ENCODE data around the gene USP33. TPM values are rescaled to one million over a fixed set of nuclear protein-coding genes. Genes with fewer than 3 reads are reported as not detected.
A peak's percentile ranks its signal among the peaks of the same experiment; 100 is the strongest.
"Not testable (repeated sequence)": the region's sequence is repeated elsewhere in the genome, so short reads cannot be mapped to it uniquely, and the experiment has no call there.

The USP33 gene
- total and polyA plus RNA-seq, 8 donors, result 17.3 to 174 (median 61.2) TPM

GRCh38 chr1:77682460-77683159 lies 77.0 kb downstream of the USP33 start, which contains the start of gene ZZZ3:
TSS of gene ZZZ3 (minus strand) at chr1:77682658. CDS start at chr1:77633354, 49,304 bp downstream.
- no peaks in the 10 kb centered on the region for H3K9me3 ChIP-seq
- TF ChIP-seq CTCF (IDR thresholded peaks at IDR 0.05) (no peak), POLR2AphosphoS5 (IDR thresholded peaks at IDR 0.05) (peak in 2 of 3 donors; percentile 13 to 54)
- intact Hi-C loops (cut with DNase I; ENCODE audit: low total_unique reads), result no loop called here
- H3K4me3 ChIP-seq, result peak within 1 kb of the TSS; percentile 83 to 91 (median 88)
- no peaks in the 10 kb centered on the region for H3K36me3 ChIP-seq
- H3K4me1 ChIP-seq, result peaks cover 17 to 58% (median 45%) of the 10 kb centered on the region in 4 donors
- peak within 1 kb of the TSS; percentile 91 to 99 (median 96) for H3K27ac ChIP-seq
- WGBS, 5 donors, result 0 to 1% (median 0%) methylated on average over 42 to 56 of the region's 56 CpGs
- H3K27me3 ChIP-seq, result no peaks in the 10 kb centered on the region
- DNase-seq, result peak; percentile 92 to 98

GRCh38 chr1:77680173-77680572 lies 79.5 kb downstream of the USP33 start:
- Histone ChIP-seq H3K4me1 (peaks cover 17 to 73% (median 55%) of the 10 kb centered on the region in 4 donors), H3K36me3 (no peaks in the 10 kb centered on the region), H3K27me3 (no peaks in the 10 kb centered on the region), H3K4me3 (no peak overlapping the region), H3K9me3 (no peaks in the 10 kb centered on the region), H3K27ac (no peak overlapping the region)
- intact Hi-C loops (cut with DNase I; ENCODE audit: low total_unique reads), result no loop called here
- TF ChIP-seq CTCF (IDR thresholded peaks at IDR 0.05), result no peak
- no peak for TF ChIP-seq EP300 (IDR thresholded peaks at IDR 0.05)
- no peak for TF ChIP-seq POLR2AphosphoS5 (IDR thresholded peaks at IDR 0.05)
- TF ChIP-seq POLR2A (IDR thresholded peaks at IDR 0.05), result no peak
- DNase-seq, result no peak
- WGBS, 5 donors, result 69 to 80% (median 74%) methylated on average over 2 of the region's 2 CpGs

GRCh38 chr1:77678660-77679610 lies 80.7 kb downstream of the USP33 start:
- WGBS, 5 donors, result 67 to 76% (median 70%) methylated on average over 5 of the region's 5 CpGs
- intact Hi-C loops (cut with DNase I; ENCODE audit: low total_unique reads), result no loop called here
- Histone ChIP-seq H3K4me1 (peaks cover 13 to 76% (median 54%) of the 10 kb centered on the region in 4 donors), H3K4me3 (no peak overlapping the region), H3K27me3 (no peaks in the 10 kb centered on the region), H3K36me3 (peaks cover 0 to 6% (median 0%) of the 10 kb centered on the region in 4 donors), H3K27ac (peak overlapping the region in 1 of 5 donors; percentile 5), H3K9me3 (no peaks in the 10 kb centered on the region)
- DNase-seq, result no peak
- TF ChIP-seq EP300 (IDR thresholded peaks at IDR 0.05), result no peak

- H3K27ac ChIP-seq; H3K9me3 ChIP-seq; H3K36me3 ChIP-seq; H3K4me3 ChIP-seq; DNase-seq; H3K27me3 ChIP-seq; intact Hi-C loops (cut with DNase I; ENCODE audit: low total_unique reads): not testable (repeated sequence)
- 86 to 96% (median 93%) methylated on average over 3 of the region's 3 CpGs for WGBS, 5 donors
- H3K4me1 ChIP-seq, result peaks cover 12 to 89% (median 47%) of the 10 kb centered on the region in 4 donors
These were observed 84.8 kb downstream of the USP33 start for GRCh38 chr1:77674807-77675206.

- Histone ChIP-seq H3K4me3 (no peak overlapping the region), H3K27me3 (no peaks in the 10 kb centered on the region), H3K36me3 (peaks cover 0 to 6% (median 0%) of the 10 kb centered on the region in 4 donors), H3K4me1 (peaks cover 5 to 89% (median 42%) of the 10 kb centered on the region in 4 donors), H3K9me3 (no peaks in the 10 kb centered on the region), H3K27ac (no peak overlapping the region)
- TF ChIP-seq CTCF (IDR thresholded peaks at IDR 0.05) (no peak), POLR2AphosphoS5 (IDR thresholded peaks at IDR 0.05) (no peak), POLR2A (IDR thresholded peaks at IDR 0.05) (no peak), EP300 (IDR thresholded peaks at IDR 0.05) (no peak)
- no peak for DNase-seq
- intact Hi-C loops (cut with DNase I; ENCODE audit: low total_unique reads), result no loop called here
- WGBS, 5 donors, result 73 to 95% (median 86%) methylated on average over 1 of the region's 1 CpG
These were observed 85.8 kb downstream of the USP33 start for GRCh38 chr1:77673716-77674355.
